ENCODE data around the gene MYO1E.

The MYO1E gene

GRCh38 chr15:59237119-59237855 lies 135.4 kb downstream of the MYO1E start:
- no peak for DNase-seq

- no peak for DNase-seq
Measured at GRCh38 chr15:59236394-59236793, 136.3 kb downstream of the MYO1E start.

GRCh38 chr15:59232476-59232875 lies 140.2 kb downstream of the MYO1E start:
- no peak for DNase-seq

- no peak for DNase-seq
Measured at GRCh38 chr15:59230531-59231055, 142.1 kb downstream of the MYO1E start.

- no peak for DNase-seq
Measured at GRCh38 chr15:59229453-59229852, 143.2 kb downstream of the MYO1E start.

GRCh38 chr15:59229015-59229414 lies 143.7 kb downstream of the MYO1E start:
- DNase-seq: no peak

- no peak for DNase-seq
Measured at GRCh38 chr15:59227021-59227420, 145.7 kb downstream of the MYO1E start.

GRCh38 chr15:59224474-59224873 lies 148.2 kb downstream of the MYO1E start:
- DNase-seq: no peak

- DNase-seq: no peak
Measured at GRCh38 chr15:59223736-59224135, 148.9 kb downstream of the MYO1E start.

- DNase-seq: no peak
Measured at GRCh38 chr15:59222906-59223550, 149.6 kb downstream of the MYO1E start.

- peak in 1 of 58 donors; percentile 5 for DNase-seq
Measured at GRCh38 chr15:59221511-59222505, 150.9 kb downstream of the MYO1E start.

GRCh38 chr15:59218710-59219109 lies 154.0 kb downstream of the MYO1E start:
- DNase-seq: peak in 2 of 58 donors; percentile 12 to 18

- no peak for DNase-seq
Measured at GRCh38 chr15:59217876-59218498, 154.7 kb downstream of the MYO1E start.

- no peak for DNase-seq
Measured at GRCh38 chr15:59216911-59217310, 155.8 kb downstream of the MYO1E start.

GRCh38 chr15:59210186-59210585 lies 162.5 kb downstream of the MYO1E start:
- DNase-seq: no peak

GRCh38 chr15:59208613-59209249 lies 163.9 kb downstream of the MYO1E start:
- DNase-seq: no peak

GRCh38 chr15:59206623-59207183 lies 166.0 kb downstream of the MYO1E start, which contains the start of gene LDHAL6B:
TSS of gene LDHAL6B (plus strand) at chr15:59206843. CDS start at chr15:59206941, 98 bp downstream.
- DNase-seq: no peak

GRCh38 chr15:59205839-59206622 lies 166.6 kb downstream of the MYO1E start:
- DNase-seq: no peak

GRCh38 chr15:59203657-59204056 lies 169.0 kb downstream of the MYO1E start:
- DNase-seq: no peak
